Natural killer cell (primary cell): ENCODE data around the gene EEF1AKMT1. TPM values are rescaled to one million over a fixed set of nuclear protein-coding genes. Genes with fewer than 3 reads are reported as not detected.

Source experiments
- ATAC-seq, 3 donors: fragments of 150-1000 bp in 2 of 3; fragments of 200-7000 bp in 1 of 3; cut with Tn5 transposase; 1 replicate in 1 of 3; 2 replicates in 2 of 3; pipeline ENCODE4 v1.10.0; 2021; ENCODE audit warnings: mild to moderate bottlenecking in 2 of 3, moderate library complexity in 2 of 3
- DNase-seq, 2 donors: peaks; one replicate each; pipeline versions ENCODE4 v3.0.0 to v3.0.0-alpha.2; 2013 to 2021; ENCODE audit warnings: mixed read lengths in 1 of 2
- H3K27ac ChIP-seq: one replicate; pipeline ENCODE4 v1.5.1; 2013; ENCODE audit warnings: mild to moderate bottlenecking, low read length
- H3K27me3 ChIP-seq: one replicate; pipeline ENCODE4 v1.6.1; 2013; ENCODE audit warnings: low read length; ENCODE audit not compliant: control insufficient read depth, insufficient read depth
- H3K36me3 ChIP-seq: one replicate; pipeline ENCODE4 v1.6.1; 2013; ENCODE audit warnings: low read length; ENCODE audit not compliant: control insufficient read depth, insufficient read depth
- H3K4me1 ChIP-seq: one replicate; pipeline ENCODE4 v1.6.1; 2013; ENCODE audit warnings: low read length; ENCODE audit not compliant: control insufficient read depth, insufficient read depth
- H3K4me3 ChIP-seq: one replicate; pipeline ENCODE4 v1.5.1; 2013; ENCODE audit warnings: low read length
- H3K9me3 ChIP-seq: one replicate; pipeline ENCODE4 v1.6.1; 2013; ENCODE audit warnings: low read length; ENCODE audit not compliant: control insufficient read depth, insufficient read depth
- H3K27ac Mint-ChIP-seq, 2 donors: one replicate each; pipeline ENCODE4 v1.8.0; 2022; ENCODE audit warnings: mild to moderate bottlenecking in 2 of 2, mixed read lengths in 2 of 2, moderate library complexity in 1 of 2
- H3K27me3 Mint-ChIP-seq, 2 donors: one replicate each; pipeline ENCODE4 v1.8.0; 2022; ENCODE audit warnings: low read depth in 2 of 2, mixed read lengths in 2 of 2
- H3K36me3 Mint-ChIP-seq: one replicate; pipeline ENCODE4 v1.8.0; 2022; ENCODE audit warnings: mixed read lengths
- H3K4me1 Mint-ChIP-seq, 2 donors: one replicate each; pipeline ENCODE4 v1.8.0; 2022; ENCODE audit warnings: mixed read lengths in 2 of 2
- H3K4me3 Mint-ChIP-seq: one replicate; pipeline ENCODE4 v1.8.0; 2022; ENCODE audit warnings: mild to moderate bottlenecking, moderate library complexity, mixed read lengths
- H3K9me3 Mint-ChIP-seq, 2 donors: one replicate each; pipeline ENCODE4 v1.8.0; 2022; ENCODE audit warnings: mixed read lengths in 2 of 2
- WGBS: methylation state at CpG from one replicate; pipeline ENCODE4 v1.1.7; 2013; ENCODE audit warnings: missing lambda C conversion rate; ENCODE audit not compliant: insufficient coverage; 5-methylcytosine and 5-hydroxymethylcytosine counted together
- intact Hi-C: fragments of 100-400 bp; cut with micrococcal nuclease; formaldehyde crosslinking; loops from one replicate; pipeline ENCODE4 v1.14.2; 2022
- total RNA-seq, 4 donors: library from RNA; stranded (reverse); fragments of 120-200 nt in 1 of 4; gene quantifications; one replicate each; pipeline versions ENCODE4 v1.2.3 to v1.2.4, GENCODE V29; 2013 to 2022
- TF ChIP-seq, protein P1 (sequence below): fragments of 200-600 bp; IDR thresholded peaks from one replicate; pipeline ENCODE4 v1.8.0; 2022; ENCODE audit warnings: antibody characterized with exemption

The EEF1AKMT1 gene
- total RNA-seq, 3 donors from 2014 or later (not counting 1 experiment from before 2014, with no cell fraction given): 3.8 to 5.1 (median 4.6) TPM

- intact Hi-C loops: no loop called here
- H3K36me3 ChIP-seq: no peaks in the 10 kb centered on the region
- H3K27ac ChIP-seq: no peak overlapping the region
- no peaks in the 10 kb centered on the region for H3K36me3 Mint-ChIP-seq
- H3K4me3 ChIP-seq: no peak overlapping the region
- WGBS: 87% methylated on average over 10 of the region's 11 CpGs
- ATAC-seq: no peak
- no peak for DNase-seq
- peaks cover 11% of the 10 kb centered on the region for H3K27me3 ChIP-seq
- H3K9me3 Mint-ChIP-seq: no peaks in the 10 kb centered on the region
- peaks cover 2 to 12% of the 10 kb centered on the region in 2 donors for H3K27me3 Mint-ChIP-seq
- H3K27ac Mint-ChIP-seq: no peak overlapping the region
- TF ChIP-seq, protein P1, sequence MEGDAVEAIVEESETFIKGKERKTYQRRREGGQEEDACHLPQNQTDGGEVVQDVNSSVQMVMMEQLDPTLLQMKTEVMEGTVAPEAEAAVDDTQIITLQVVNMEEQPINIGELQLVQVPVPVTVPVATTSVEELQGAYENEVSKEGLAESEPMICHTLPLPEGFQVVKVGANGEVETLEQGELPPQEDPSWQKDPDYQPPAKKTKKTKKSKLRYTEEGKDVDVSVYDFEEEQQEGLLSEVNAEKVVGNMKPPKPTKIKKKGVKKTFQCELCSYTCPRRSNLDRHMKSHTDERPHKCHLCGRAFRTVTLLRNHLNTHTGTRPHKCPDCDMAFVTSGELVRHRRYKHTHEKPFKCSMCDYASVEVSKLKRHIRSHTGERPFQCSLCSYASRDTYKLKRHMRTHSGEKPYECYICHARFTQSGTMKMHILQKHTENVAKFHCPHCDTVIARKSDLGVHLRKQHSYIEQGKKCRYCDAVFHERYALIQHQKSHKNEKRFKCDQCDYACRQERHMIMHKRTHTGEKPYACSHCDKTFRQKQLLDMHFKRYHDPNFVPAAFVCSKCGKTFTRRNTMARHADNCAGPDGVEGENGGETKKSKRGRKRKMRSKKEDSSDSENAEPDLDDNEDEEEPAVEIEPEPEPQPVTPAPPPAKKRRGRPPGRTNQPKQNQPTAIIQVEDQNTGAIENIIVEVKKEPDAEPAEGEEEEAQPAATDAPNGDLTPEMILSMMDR: no peak
- peaks cover 12% of the 10 kb centered on the region for H3K4me1 ChIP-seq
- H3K9me3 ChIP-seq: no peaks in the 10 kb centered on the region
- H3K4me3 Mint-ChIP-seq: no peak overlapping the region
- H3K4me1 Mint-ChIP-seq: no peaks in the 10 kb centered on the region
Observed at GRCh38 chr13:20720499-20720898, 53.3 kb downstream of the EEF1AKMT1 start.

- intact Hi-C loops: no loop called here
- Mint-ChIP-seq H3K4me3 (no peak overlapping the region), H3K9me3 (no peaks in the 10 kb centered on the region), H3K27ac (no peak overlapping the region), H3K27me3 (peaks cover 2 to 12% of the 10 kb centered on the region in 2 donors), H3K4me1 (no peaks in the 10 kb centered on the region), H3K36me3 (no peaks in the 10 kb centered on the region)
- Histone ChIP-seq H3K36me3 (no peaks in the 10 kb centered on the region), H3K4me1 (peaks cover 12% of the 10 kb centered on the region), H3K9me3 (no peaks in the 10 kb centered on the region), H3K4me3 (no peak overlapping the region), H3K27ac (no peak overlapping the region), H3K27me3 (peaks cover 11% of the 10 kb centered on the region)
- WGBS: 89% methylated on average over 13 of the region's 13 CpGs
- TF ChIP-seq, protein P1: no peak
- DNase-seq (no peak), ATAC-seq (no peak)
Observed at GRCh38 chr13:20719783-20720182, 54.0 kb downstream of the EEF1AKMT1 start.

DNA sequence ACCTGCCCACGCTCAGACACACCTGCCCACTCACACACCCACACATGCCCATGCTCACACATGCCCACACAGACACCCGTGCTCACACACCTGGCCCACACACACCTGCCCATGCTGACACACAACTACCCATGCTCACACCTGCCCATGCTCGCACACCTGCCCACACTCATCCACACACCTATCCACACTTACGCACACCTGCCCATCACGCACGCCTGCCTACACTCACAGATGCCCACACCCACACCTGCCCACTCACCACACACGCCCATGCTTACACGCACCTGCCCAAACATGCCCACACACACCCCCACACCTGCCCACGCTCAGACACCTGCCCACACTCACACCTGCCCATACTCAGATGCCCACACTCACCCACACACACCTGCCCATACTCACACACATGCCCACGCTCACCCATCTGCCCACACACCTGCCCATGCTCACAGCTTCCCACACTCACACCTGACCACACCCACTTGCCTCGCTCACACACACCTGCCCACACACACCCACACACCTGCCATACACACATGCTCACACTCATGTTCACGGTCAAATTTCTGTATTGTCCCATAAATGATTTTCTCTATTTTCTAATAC, 54.7 kb downstream of the EEF1AKMT1 start:
- TF ChIP-seq, protein P1: no peak
- peaks cover 12% of the 10 kb centered on the region for H3K4me1 ChIP-seq
- H3K27me3 ChIP-seq: peaks cover 11% of the 10 kb centered on the region
- 87% methylated on average over 12 of the region's 12 CpGs for WGBS
- intact Hi-C loops: no loop called here
- H3K4me3 Mint-ChIP-seq: no peak overlapping the region
- no peak overlapping the region for H3K27ac Mint-ChIP-seq
- peaks cover 4 to 18% of the 10 kb centered on the region in 2 donors for H3K27me3 Mint-ChIP-seq
- H3K9me3 ChIP-seq: no peaks in the 10 kb centered on the region
- H3K27ac ChIP-seq: no peak overlapping the region
- H3K36me3 ChIP-seq: no peaks in the 10 kb centered on the region
- ATAC-seq (peak in 1 of 3 donors; percentile 14), DNase-seq (no peak)
- no peaks in the 10 kb centered on the region for H3K9me3 Mint-ChIP-seq
- H3K4me3 ChIP-seq: no peak overlapping the region
- H3K36me3 Mint-ChIP-seq: no peaks in the 10 kb centered on the region
- H3K4me1 Mint-ChIP-seq: no peaks in the 10 kb centered on the region
